CD4-positive, alpha-beta T cell treated with Interleukin-2 at 100 ng/mL for 4 hours (primary cell): Measurements from ENCODE around the gene SLC2A4.

Experiments
- DNase-seq: peaks from one replicate; pipeline ENCODE4 v3.0.0-alpha.2; 2020; ENCODE audit warnings: low spot score

Gene SLC2A4

DNA sequence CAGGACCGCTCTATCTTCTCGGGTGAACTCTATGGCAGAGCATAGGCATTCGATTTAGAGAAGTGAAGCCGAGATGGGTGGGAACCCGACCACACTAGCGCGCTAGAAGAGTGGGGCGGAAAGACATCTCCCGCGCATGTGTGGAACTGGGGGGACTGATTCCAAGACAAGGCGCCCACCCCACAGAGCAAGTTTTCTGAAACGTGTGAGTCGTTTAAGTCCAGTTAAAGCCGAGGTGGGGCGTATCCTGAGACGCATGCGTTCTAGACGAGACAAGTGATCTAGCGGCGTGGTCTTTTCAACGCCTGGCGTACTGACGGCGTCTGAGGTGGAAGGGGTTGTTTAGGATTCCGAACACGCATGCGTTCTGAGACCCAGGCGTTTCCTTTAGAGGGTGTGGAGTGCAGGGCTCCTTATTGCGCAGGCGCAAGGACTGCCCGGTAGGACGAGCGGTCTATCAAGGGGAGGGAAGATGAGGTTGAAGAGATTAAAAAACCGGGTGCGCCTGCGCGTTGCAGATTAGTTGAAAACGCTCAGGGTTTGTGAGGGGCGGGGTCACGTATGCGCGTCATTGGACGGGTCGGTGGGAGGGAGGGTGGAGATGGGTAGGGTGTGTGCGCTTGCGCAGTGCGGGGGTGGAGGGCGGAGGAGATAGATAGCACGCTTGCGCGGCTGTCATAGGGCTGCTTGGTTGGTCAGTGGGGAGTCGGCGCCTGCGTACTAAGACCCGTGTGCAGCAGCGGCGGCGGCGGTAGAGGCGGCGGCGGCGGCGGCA lies 25.6 kb downstream of the SLC2A4 start, which contains the start of gene EIF5A:
TSS of gene EIF5A (plus strand) at position 718 of the 775 bp plus-strand sequence. CDS start 2,008 bp downstream, outside the sequence.
- peak; percentile 100 for DNase-seq

DNA sequence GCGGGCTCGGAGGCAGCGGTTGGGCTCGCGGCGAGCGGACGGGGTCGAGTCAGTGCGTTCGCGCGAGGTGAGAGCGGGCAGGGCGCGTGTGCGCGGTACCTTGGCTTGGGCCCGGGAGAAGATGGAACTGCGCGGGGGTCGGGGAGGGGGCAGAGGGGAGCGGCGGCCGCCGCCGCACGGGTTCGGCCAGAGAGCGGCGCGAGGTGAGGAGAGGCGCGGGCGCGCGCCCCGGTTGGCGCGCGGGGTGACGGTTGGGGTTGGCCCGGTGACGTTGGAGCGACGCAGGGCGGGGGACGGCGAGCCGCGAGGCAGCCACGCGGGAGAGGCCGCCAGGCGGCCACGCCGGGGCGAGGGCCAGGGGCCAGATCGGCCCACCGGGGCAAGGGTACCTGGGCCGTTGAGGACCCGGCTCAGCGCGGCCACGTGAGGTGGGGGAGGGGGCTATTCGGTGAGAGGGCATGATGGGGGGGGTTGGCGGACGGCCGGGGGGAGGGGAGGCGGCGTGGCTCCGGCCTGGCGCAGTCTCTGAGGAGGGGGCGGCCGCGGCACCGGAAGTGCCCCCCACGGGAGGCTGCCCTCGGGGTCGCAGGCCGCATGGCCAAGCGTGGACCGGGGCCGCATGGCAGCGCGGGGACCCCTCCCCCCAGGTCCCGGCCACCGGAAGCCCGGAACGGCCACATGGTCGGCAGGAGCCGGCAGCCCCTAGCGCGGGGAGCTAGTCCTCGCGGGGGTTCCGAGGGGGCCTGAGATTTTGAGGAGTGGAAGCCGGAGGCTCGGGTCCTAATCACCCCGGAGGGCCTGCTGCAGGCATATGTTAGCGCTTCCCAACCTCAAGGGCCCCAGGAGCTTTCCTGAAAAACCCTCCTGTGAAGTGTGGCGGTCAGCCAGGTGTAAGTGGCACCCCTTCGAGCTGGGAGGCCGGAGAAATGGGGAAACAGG lies 26.4 kb downstream of the SLC2A4 start:
- peak; percentile 43 for DNase-seq

DNA sequence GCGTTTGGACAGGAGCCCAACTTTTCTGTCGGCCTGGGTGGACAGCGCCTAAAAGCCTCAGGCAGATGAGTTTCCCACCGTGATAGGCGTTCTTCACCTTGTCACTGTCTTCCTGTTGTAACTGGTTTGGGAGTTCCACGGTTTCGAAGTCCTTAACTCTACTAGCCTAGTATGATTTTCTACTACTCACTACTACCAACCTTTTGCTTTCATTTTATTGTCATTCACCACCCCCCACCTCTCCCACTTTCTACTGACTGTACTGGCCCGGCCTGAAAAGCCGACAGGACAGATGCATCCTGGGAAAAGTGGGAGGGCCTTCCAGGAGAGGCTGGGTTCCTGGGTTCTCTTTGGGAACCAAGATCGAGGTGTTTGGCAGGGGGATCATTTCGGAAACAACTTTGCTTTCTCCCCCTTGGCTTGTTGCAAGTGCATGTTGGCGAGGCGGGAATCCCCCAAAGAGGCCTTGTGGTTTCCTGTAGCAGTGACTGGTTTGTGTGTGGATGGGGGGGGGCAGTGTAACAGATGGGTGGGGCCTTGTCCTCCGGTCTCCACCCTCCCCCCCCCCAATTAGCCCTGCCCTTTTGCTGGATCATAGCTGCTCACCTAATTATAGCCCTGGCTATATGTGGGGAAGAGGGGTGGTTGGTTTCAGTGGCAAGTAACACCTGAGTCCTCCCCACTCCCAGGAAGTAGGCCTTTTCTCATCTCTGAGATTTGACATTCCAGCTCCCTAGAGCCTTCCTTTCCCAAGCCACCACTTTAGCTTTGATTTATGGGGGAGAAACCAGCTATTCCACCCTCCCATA lies 27.3 kb downstream of the SLC2A4 start:
- peak; percentile 93 for DNase-seq

DNA sequence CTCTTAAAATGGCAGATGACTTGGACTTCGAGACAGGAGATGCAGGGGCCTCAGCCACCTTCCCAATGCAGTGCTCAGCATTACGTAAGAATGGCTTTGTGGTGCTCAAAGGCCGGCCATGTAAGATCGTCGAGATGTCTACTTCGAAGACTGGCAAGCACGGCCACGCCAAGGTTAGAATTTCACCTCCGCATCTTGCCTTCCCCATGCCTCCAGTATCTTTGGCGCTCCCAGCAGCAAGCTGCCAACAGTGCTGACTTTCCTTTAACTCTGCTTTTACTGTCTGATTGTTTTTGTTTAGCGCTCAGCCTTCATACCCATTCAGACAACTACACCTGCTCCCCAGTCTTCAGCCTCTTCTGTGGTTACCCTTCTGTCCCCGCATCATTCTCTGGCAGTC lies 28.1 kb downstream of the SLC2A4 start:
- no peak for DNase-seq

DNA sequence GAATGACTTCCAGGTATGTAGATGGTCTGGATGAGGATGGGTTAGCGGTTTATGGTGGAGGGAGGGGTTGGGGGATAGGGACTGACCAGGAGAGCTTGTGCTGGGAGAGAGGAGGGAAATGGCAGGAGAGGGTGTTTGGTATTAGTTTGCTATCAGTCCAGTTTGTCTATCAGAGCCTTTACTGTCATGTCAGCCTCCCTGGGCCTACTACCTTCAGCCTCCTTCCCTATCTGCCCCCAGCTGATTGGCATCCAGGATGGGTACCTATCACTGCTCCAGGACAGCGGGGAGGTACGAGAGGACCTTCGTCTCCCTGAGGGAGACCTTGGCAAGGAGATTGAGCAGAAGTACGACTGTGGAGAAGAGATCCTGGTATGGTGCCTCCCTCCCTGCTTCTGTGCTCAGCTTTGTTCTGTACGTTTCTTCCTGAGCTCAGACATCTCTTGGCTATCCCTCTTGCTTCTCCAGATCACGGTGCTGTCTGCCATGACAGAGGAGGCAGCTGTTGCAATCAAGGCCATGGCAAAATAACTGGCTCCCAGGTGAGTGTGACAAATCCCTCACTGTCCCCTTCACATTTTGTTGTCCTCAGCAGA lies 29.7 kb downstream of the SLC2A4 start:
- no peak for DNase-seq

DNA sequence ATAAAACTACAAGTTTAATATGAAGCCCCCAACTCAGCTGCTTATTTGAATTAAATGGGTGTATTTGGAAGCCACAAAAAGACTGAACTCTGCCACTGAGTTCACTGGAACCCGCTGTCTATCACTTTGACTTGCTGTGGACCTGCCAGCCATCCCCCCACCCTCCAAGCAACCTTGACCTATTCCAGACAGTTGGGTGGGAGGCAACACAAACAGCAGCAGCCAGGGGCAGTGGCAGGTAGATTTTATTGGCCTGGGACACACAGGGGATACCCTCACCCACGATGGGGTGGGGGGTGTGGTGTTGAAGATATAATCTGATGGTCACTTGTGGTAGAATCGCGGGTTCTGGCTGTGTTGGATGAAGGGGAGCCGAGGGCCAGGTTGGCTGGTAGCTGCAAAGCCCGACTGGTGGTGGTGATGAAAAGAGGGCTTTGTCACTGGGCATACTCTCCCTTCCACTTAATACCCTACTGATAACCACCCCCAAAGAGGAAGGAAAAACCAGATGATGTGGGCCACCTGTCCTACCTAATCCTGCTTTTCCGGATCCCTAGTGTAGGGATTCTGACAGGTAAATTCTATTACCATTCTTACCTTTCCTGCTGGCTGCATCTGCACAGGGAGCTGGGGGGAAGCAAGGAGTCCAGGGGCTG lies 31.0 kb downstream of the SLC2A4 start:
- no peak for DNase-seq

DNA sequence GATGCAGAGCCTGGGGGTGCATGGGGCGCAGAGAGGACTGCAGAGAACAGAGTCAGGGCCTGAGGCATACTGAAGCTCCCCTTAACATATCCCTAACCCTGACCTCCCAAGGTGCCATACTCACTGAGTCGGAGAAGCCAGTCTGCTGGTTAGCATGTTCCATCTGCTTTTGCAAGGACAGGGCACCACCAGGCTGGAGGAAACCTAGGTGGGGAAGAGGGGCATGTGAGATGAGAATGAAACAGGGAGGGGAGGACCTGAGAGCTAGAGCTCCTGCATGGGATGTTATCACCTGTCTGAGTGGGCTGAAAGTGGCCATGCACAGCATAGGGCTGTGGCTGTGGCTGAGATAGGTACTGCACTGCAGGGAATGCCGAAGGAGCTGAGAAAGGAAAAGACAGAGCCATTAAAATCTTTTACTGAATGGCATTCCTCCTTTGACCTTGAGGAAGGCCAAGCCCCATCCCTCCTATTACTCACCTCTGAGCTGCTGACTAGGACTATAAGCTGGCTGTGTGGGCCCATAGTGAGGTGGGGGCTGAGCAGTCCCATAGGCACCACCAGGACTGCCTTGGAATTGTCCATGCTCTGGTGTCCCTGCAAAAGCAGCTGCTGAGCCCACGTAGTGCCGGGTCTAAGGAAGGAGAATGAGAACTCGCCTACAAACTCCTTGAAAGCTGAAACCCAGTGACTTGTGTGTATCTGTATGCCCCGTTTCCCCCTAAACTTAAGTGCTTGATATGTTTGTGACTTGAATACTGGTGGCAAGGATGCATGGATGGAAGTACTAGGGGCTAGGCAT lies 31.8 kb downstream of the SLC2A4 start:
- no peak for DNase-seq

DNA sequence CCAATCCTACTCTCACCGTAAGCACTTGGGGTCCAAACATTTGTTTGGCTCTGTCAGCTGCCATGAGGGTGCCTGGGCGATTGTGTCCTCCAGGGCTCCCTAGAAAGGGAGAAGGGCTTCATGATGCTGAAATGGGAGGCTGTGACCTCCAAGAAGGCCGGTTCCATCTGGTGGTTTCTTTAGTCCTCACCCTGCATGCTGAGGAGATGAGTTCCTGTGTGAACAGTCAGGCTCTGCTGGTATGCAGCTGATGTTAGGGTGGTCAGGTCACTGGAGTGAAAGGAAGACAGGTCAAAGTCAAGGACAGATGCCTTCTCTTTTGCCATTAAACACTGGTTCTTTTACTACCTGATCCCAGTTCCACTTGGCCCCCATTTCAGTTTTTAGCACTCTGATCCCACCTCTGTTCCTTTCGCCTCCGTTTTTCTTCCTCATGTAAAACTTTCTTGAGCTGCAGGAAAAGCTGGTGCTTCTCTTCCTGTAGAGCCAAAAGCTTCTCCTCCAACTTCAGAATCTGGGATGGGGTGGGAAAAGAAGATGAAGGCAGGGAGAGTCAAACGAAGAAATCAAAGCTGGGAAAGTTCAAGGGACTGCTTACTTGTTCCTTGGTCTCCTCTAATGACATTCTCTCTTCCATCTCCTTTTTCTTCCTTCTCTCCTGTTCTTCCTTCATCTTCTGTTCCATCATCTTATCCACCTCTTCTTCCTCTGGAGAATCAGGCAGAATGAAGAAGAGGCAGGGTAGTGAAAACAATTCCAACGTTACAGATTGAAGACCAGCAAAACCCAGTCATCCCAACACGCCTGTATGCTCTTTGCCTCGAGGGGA lies 32.6 kb downstream of the SLC2A4 start:
- no peak for DNase-seq

DNA sequence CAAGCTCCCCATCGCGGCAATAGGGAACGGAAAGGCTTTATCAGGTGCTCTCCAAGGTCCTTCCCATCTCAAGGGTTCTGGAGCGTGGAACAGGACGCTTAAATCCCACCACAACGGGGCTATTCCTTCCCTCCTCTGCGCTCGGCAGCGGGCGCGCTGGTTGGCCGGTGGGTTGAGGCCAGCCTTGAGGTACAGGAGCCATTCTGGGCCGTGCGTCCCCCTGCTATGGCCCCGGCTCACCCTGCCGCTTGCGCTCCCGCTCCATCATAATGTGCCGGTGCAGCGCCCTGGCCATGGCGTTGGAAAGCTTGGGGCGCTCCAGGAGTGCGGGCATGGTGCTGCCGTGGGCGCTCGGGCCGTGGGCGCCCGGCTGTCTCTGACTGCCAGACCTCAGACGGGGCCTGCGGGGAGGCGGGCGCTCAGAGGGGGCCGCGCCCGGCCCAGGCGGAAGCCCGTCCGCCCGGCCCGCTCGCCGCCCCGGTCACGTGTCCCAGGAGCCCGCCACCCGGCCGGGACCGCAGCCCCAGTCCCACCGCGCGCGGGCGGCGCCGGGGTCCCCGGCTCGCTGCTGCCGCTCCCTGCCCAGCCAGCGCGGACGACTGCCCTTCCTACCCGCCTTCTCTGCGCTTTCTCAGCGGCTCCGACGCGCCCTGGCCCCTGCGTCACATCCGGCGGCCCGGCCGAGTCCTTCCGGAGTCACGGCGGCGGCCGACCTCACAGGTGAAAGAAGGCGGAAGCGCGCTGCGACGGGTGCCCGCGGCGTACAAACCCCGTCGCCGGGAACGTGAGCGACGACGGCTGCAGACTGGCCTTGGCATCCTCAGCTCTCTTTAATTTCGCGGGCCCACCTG lies 33.4 kb downstream of the SLC2A4 start, which contains the start of gene GPS2:
TSS of gene GPS2 (minus strand) at position 642 of the 851 bp plus-strand sequence. CDS start at position 334, 308 bp downstream.
- peak; percentile 92 for DNase-seq

DNA sequence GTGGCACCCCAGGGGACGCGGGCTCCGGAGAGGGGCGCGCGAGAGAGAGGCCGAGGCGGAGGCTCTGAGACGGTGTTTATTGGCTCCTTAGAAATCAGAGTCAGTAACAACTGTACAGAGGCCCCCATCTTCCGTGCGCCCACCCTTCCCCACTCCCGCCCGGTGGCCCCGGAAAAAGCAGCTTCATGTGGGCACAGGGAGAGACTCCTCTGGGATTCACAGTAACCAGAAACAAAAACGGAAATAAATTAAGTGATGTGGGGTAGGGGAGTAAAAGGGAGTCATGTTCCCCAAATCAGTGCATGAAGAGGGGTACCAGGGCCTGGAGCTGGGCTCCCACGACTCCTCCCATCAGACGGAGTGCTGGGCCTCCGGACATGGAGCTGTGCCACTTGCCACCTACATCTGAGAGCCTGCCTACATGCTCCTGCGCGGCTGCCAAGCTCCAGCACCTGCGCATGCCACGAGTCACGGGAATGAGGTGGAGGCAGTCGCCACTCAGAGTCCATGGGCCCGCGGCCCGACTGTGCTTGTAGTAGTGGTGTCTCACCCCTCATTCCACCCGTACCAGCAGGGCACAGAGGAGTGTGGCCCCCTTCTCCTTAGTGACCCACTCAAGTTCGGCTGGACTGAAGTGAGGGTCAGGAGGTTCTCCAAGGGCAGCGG lies 34.2 kb downstream of the SLC2A4 start:
- no peak for DNase-seq

DNA sequence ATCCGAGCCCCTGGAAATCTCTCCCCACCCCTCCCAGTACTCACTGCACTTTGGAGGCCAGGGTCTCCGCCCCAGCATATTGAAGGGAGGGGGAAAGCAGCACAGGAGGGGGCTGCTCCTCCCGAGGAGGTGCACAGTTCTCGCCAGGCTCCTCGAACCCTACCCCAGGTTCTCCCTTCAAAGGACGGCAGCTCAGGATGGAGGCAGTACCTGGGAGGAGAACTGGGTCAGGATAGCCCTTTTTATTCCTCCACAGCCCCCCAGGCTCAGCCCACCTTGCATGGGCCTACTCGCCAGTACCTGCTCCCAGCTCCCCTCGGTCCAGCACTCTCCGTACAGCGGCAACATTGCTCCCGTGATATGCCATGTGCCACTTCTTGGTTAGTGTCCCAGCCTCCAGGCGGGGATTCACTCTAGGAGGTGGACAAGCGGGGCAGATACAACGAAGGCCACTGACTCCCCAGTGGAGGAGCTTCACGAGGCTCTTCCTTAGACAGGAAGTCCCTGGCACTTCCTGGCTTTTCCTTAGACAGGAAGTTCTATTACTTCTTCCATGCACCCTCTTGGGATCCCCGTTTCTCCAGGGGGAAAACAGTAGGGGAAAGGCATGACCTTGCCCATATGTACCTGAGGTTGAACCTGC lies 35.8 kb downstream of the SLC2A4 start:
- DNase-seq = no peak

DNA sequence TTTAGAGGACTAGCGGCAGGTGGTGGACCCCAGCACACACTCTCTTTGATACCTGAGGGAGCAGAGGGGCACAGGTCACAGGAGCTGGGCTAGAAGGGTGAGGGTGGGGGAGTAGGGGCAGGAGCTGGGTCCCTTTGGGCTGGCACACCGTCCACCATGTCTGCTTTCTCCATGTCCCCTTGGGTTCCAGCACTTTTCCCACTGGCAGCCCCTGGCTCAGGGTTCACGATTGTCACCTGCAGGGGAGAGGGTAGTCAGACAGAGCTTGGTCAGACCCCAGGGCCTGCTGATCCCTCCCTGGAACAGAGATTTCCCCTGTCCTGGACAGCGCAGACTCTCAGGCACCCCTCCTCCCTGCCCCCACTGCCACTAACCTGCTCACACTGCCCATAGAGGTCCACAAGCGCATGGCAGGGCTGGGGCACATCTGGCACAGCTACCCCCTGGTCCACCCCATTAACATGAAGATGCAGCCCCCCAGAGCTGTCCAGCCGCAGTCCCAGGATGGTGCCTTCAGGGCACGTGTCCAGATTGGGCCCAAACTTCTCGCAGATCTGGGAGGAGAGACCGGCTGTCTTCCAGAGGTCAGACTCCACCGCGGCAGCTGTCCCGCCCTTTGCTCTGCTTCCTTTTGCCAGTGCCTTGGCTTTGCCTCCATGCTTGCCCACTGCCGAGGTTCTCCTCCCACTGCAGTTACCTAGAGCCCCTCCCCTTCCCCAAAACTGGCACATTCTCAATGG lies 36.8 kb downstream of the SLC2A4 start:
- DNase-seq = no peak

DNA sequence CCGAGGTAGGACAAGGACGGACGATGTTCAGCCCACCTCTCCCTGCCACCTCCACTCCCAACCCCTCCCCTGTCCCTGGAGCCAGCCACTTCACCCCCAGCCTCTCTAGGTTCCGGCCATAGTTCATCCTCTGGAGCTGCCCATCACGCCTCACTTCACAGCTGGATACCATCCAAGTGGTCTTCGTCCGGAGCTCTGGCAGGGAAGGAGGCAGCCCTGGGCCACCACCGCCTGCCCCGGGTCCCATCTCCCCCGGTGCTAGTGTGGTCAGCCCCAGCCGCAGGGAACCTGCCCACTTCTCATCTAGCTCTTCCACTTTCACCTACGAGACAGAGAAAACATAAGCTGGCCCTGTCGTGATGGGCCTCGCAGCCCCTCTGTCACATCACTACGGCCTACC lies 39.9 kb downstream of the SLC2A4 start:
- DNase-seq = no peak

DNA sequence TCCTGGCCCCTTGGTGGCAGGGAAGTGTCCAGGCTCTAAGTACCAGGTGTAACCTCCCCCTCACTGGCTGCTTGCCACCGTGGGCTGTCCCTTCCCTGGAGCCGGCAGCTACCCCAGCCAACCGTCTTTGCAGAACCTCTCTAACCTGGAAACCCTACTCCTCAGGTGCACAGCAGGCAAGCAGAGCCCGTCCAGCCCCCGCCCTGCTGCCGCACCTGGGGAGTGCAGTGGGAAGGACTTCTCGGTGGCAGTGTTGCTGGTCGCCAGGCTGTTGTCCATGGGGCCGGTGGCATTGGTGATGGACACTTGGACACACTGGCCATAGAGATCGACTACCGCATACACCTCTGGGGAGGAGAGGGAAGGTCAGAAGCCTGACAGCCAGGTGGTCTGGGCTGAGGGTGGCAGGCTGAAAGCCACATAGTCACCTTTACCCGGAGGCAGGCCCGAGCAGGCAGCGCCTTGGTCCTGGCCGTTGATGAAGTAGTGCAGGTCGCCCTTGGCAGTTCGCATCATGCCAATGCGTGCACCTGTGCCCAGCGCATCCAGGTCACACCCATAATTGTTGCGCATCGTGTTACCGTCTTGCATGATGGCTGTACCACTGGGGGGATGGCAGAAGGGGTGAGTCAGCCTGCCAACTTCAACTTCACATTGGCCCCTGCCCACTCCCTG lies 41.1 kb downstream of the SLC2A4 start:
- no peak for DNase-seq

DNA sequence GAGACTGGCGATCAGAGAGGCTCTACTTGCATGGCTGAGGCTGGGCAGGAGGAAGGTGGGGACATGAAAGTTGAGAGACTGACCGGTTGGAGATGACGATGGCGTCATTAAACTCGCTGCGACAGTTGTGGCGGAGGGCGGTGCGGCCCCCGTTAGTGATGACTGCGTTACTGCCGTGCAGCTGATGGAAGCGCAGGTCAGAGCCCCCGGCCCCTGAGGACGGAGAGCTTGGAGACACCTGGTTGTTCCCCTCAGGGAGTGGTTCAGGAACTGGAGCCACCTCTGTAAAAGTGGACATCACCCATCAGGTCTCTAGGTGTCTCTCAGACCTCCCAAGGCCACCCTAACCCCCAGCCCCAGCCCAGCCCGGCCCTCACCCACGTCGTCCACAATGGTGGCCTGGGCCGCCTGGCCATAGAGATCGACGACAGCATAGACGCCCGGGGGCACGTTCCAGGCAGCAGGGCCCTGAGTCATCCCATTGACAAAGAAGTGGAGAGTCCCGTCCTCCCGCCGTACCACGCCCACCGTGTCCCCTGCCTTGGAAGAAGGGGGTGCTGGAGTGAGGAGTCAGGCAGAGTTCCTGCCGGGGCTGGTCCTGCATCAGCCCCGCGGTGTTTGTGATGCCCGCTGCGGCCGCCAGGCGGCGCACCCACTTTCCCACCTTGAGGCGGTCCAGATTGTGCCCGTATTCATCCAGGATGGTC lies 42.4 kb downstream of the SLC2A4 start:
- DNase-seq = peak; percentile 68
